Osteoblast (primary cell): ENCODE data around the gene DIAPH2. TPM values are rescaled to one million over a fixed set of nuclear protein-coding genes. Genes with fewer than 3 reads are reported as not detected.

Experiments used
- DNase-seq: peaks from one replicate; pipeline ENCODE4 v3.0.0; 2011; ENCODE audit warnings: low spot score, mixed read lengths; ENCODE audit not compliant: insufficient read length; ENCODE audit errors: missing footprints
- H2AFZ ChIP-seq: 2 replicates; pipeline ENCODE4 v1.6.0; 2011; ENCODE audit warnings: mild to moderate bottlenecking, low read length
- H3K27ac ChIP-seq: 2 replicates; pipeline ENCODE4 v1.5.1; 2011; ENCODE audit warnings: mild to moderate bottlenecking, low read depth, low read length, moderate library complexity
- H3K27me3 ChIP-seq: 2 replicates; pipeline ENCODE4 v1.6.0; 2012; ENCODE audit warnings: mild to moderate bottlenecking, control low read depth, inconsistent platforms, low read length, moderate library complexity; ENCODE audit not compliant: insufficient read depth
- H3K36me3 ChIP-seq: 2 replicates; pipeline ENCODE4 v1.5.1; 2011; ENCODE audit warnings: mild to moderate bottlenecking, low read length, control low read depth, moderate library complexity; ENCODE audit not compliant: insufficient read depth
- H3K4me1 ChIP-seq: 2 replicates; pipeline ENCODE4 v1.5.1; 2011; ENCODE audit warnings: mild to moderate bottlenecking, low read length, control low read depth, moderate library complexity; ENCODE audit not compliant: insufficient read depth
- H3K4me2 ChIP-seq: 2 replicates; pipeline ENCODE4 v1.6.0; 2011; ENCODE audit warnings: mild to moderate bottlenecking, low read length; ENCODE audit not compliant: insufficient read depth
- H3K4me3 ChIP-seq: fragments of 200-600 bp; sonication (generic); 3 replicates; pipeline ENCODE4 v1.5.1; 2012; ENCODE audit warnings: mild to moderate bottlenecking, low read length, inconsistent platforms; ENCODE audit not compliant: insufficient read depth
- H3K79me2 ChIP-seq: 2 replicates; pipeline ENCODE4 v1.6.0; 2012; ENCODE audit warnings: mild to moderate bottlenecking, low read length, control low read depth, inconsistent platforms; ENCODE audit not compliant: insufficient read depth
- H3K9me3 ChIP-seq: 2 replicates; pipeline ENCODE4 v1.5.1; 2011; ENCODE audit warnings: low read depth, low read length, control low read depth
- H4K20me1 ChIP-seq: 2 replicates; pipeline ENCODE4 v1.6.0; 2012; ENCODE audit warnings: mild to moderate bottlenecking, low read length, control low read depth; ENCODE audit not compliant: insufficient read depth
- CTCF ChIP-seq: IDR thresholded peaks from 2 replicates; pipeline ENCODE4 v1.5.1; 2011; ENCODE audit warnings: mild to moderate bottlenecking, low read depth, low read length, moderate library complexity; ENCODE audit errors: extremely low read depth
- total RNA-seq: library from RNA; depleted of rRNA; stranded (reverse); fragments of >200 nt; gene quantifications from 2 replicates; pipeline ENCODE4 v1.2.3, GENCODE V29; 2012

DIAPH2 gene
- total RNA-seq, 1 donor: 21.0 TPM

GRCh38 chrX:97096385-97096784, 411.7 kb downstream of the DIAPH2 start:
- no peak for DNase-seq
- Histone ChIP-seq H3K27ac (no peak overlapping the region), H3K36me3 (no peaks in the 10 kb centered on the region), H3K4me2 (no peak overlapping the region), H3K79me2 (no peaks in the 10 kb centered on the region), H3K4me3 (no peak overlapping the region), H4K20me1 (no peaks in the 10 kb centered on the region), H3K9me3 (no peaks in the 10 kb centered on the region), H2AFZ (no peak overlapping the region), H3K27me3 (no peaks in the 10 kb centered on the region), H3K4me1 (no peaks in the 10 kb centered on the region)
- no peak for TF ChIP-seq CTCF

GRCh38 chrX:97102938-97103337, 418.3 kb downstream of the DIAPH2 start:
- no peak for TF ChIP-seq CTCF
- no peak overlapping the region for H3K27ac ChIP-seq
- H3K4me1 ChIP-seq: no peaks in the 10 kb centered on the region
- H3K9me3 ChIP-seq: no peaks in the 10 kb centered on the region
- H3K4me3 ChIP-seq: no peak overlapping the region
- no peak for DNase-seq
- H3K79me2 ChIP-seq: no peaks in the 10 kb centered on the region
- no peak overlapping the region for H2AFZ ChIP-seq
- no peaks in the 10 kb centered on the region for H4K20me1 ChIP-seq
- no peaks in the 10 kb centered on the region for H3K36me3 ChIP-seq
- no peak overlapping the region for H3K4me2 ChIP-seq
- H3K27me3 ChIP-seq: peaks cover 3% of the 10 kb centered on the region

GRCh38 chrX:97109730-97110129, 425.1 kb downstream of the DIAPH2 start:
- Histone ChIP-seq H3K36me3 (no peaks in the 10 kb centered on the region), H3K79me2 (no peaks in the 10 kb centered on the region), H3K9me3 (no peaks in the 10 kb centered on the region), H2AFZ (no peak overlapping the region), H3K4me3 (no peak overlapping the region), H3K4me1 (no peaks in the 10 kb centered on the region), H3K27me3 (no peaks in the 10 kb centered on the region), H3K4me2 (no peak overlapping the region), H4K20me1 (no peaks in the 10 kb centered on the region), H3K27ac (no peak overlapping the region)
- no peak for TF ChIP-seq CTCF
- DNase-seq: no peak

- H2AFZ ChIP-seq: no peak overlapping the region
- H3K27ac ChIP-seq: no peak overlapping the region
- H3K9me3 ChIP-seq: no peaks in the 10 kb centered on the region
- H3K4me3 ChIP-seq: no peak overlapping the region
- no peaks in the 10 kb centered on the region for H3K79me2 ChIP-seq
- no peak for TF ChIP-seq CTCF
- no peaks in the 10 kb centered on the region for H3K4me1 ChIP-seq
- DNase-seq: no peak
- H3K27me3 ChIP-seq: no peaks in the 10 kb centered on the region
- H4K20me1 ChIP-seq: no peaks in the 10 kb centered on the region
- no peak overlapping the region for H3K4me2 ChIP-seq
- H3K36me3 ChIP-seq: no peaks in the 10 kb centered on the region
Observed at GRCh38 chrX:97117572-97117971, 432.9 kb downstream of the DIAPH2 start.
